Medulla oblongata (tissue), 1 donor: ENCODE data around the gene RIMBP2.
"Not testable (repeated sequence)": the region's sequence is repeated elsewhere in the genome, so short reads cannot be mapped to it uniquely, and the experiment has no call there.

Source experiments
- DNase-seq: peaks from one replicate; pipeline ENCODE4 v3.0.0-alpha.2; 2015; ENCODE audit errors: extremely low spot score

Gene RIMBP2

GRCh38 chr12:130739571-130739970 lies 23.5 kb upstream of the RIMBP2 start:
- no peak for DNase-seq

- not testable (repeated sequence) for DNase-seq
These were observed 22.3 kb upstream of the RIMBP2 start for GRCh38 chr12:130738403-130738802.

GRCh38 chr12:130737731-130738130 lies 21.6 kb upstream of the RIMBP2 start:
- no peak for DNase-seq

- DNase-seq: no peak
These were observed 13.2 kb upstream of the RIMBP2 start for GRCh38 chr12:130729344-130729743.

GRCh38 chr12:130728158-130729058 lies 12.3 kb upstream of the RIMBP2 start:
- DNase-seq: no peak

GRCh38 chr12:130719263-130719859 lies 3.3 kb upstream of the RIMBP2 start:
- DNase-seq: peak; percentile 35

- no peak for DNase-seq
These were observed 1.7 kb upstream of the RIMBP2 start for GRCh38 chr12:130717752-130718151.

- no peak for DNase-seq
These were observed 869 bp upstream of the RIMBP2 start for GRCh38 chr12:130716969-130717366.

- DNase-seq: no peak
These were observed 725 bp downstream of the RIMBP2 start for GRCh38 chr12:130715150-130715997.

GRCh38 chr12:130714591-130715149 lies 1.4 kb downstream of the RIMBP2 start:
- DNase-seq: peak; percentile 12

GRCh38 chr12:130714091-130714590 lies 2.0 kb downstream of the RIMBP2 start:
- peak; percentile 31 for DNase-seq

- no peak for DNase-seq
These were observed 2.5 kb downstream of the RIMBP2 start for GRCh38 chr12:130713581-130713991.

GRCh38 chr12:130712346-130713065 lies 3.6 kb downstream of the RIMBP2 start:
- DNase-seq: no peak

- no peak for DNase-seq
These were observed 4.3 kb downstream of the RIMBP2 start for GRCh38 chr12:130711756-130712155.

- DNase-seq: no peak
These were observed 5.4 kb downstream of the RIMBP2 start for GRCh38 chr12:130710733-130711080.

GRCh38 chr12:130709971-130710732 lies 5.9 kb downstream of the RIMBP2 start:
- no peak for DNase-seq

GRCh38 chr12:130709151-130709970 lies 6.7 kb downstream of the RIMBP2 start:
- DNase-seq: no peak

- DNase-seq: no peak
These were observed 7.5 kb downstream of the RIMBP2 start for GRCh38 chr12:130708648-130709047.

- DNase-seq: no peak
These were observed 8.6 kb downstream of the RIMBP2 start for GRCh38 chr12:130707571-130707891.
